Measurements from ENCODE around the gene CLPSL1.

Gene CLPSL1

GRCh38 chr6:35776364-35777215 is 4.2 kb upstream of the CLPSL1 start, which contains the start of gene CLPSL2:
Gene CLPSL2 (plus strand): TSS chr6:35776598. CDS start chr6:35776619, 21 bp downstream.
- peak; percentile 15 for DNase-seq (ENCODE audit: low read depth)
- TF ChIP-seq CTCF (IDR thresholded peaks at IDR 0.05; ENCODE audit: low read length, missing control alignments), result no peak
- H3K4me3 ChIP-seq (replicated peaks; ENCODE audit: low read depth, low read length), result peak within 1 kb of the TSS; percentile 46

- DNase-seq (ENCODE audit: low read depth), result no peak
- H3K4me3 ChIP-seq (replicated peaks; ENCODE audit: low read depth, low read length), result no peak overlapping the region
- no peak for TF ChIP-seq CTCF (IDR thresholded peaks at IDR 0.05; ENCODE audit: low read length, missing control alignments)
These were observed 3.3 kb upstream of the CLPSL1 start for GRCh38 chr6:35777356-35778102.

- H3K4me3 ChIP-seq (replicated peaks; ENCODE audit: low read depth, low read length), result no peak overlapping the region
- no peak for TF ChIP-seq CTCF (IDR thresholded peaks at IDR 0.05; ENCODE audit: low read length, missing control alignments)
- DNase-seq (ENCODE audit: low read depth), result no peak
These were observed 2.4 kb upstream of the CLPSL1 start for GRCh38 chr6:35778437-35778836.

- H3K4me3 ChIP-seq (replicated peaks; ENCODE audit: low read depth, low read length), result no peak overlapping the region
- no peak for DNase-seq (ENCODE audit: low read depth)
- no peak for TF ChIP-seq CTCF (IDR thresholded peaks at IDR 0.05; ENCODE audit: low read length, missing control alignments)
These were observed 471 bp downstream of the CLPSL1 start for GRCh38 chr6:35781290-35781689.

GRCh38 chr6:35782424-35782823 is 1.6 kb downstream of the CLPSL1 start:
- TF ChIP-seq CTCF (IDR thresholded peaks at IDR 0.05; ENCODE audit: low read length, missing control alignments), result no peak
- no peak overlapping the region for H3K4me3 ChIP-seq (replicated peaks; ENCODE audit: low read depth, low read length)
- no peak for DNase-seq (ENCODE audit: low read depth)

GRCh38 chr6:35784200-35784599 is 3.4 kb downstream of the CLPSL1 start:
- no peak for DNase-seq (ENCODE audit: low read depth)
- TF ChIP-seq CTCF (IDR thresholded peaks at IDR 0.05; ENCODE audit: low read length, missing control alignments), result no peak
- no peak overlapping the region for H3K4me3 ChIP-seq (replicated peaks; ENCODE audit: low read depth, low read length)
